Epithelial cell of esophagus (primary cell): ENCODE data around the gene NNT.

ENCODE experiments used
- DNase-seq: peaks from one replicate; pipeline ENCODE4 v3.0.0; 2010; ENCODE audit warnings: low read depth
- H3K4me3 ChIP-seq: 2 replicates; pipeline ENCODE4 v1.5.1; 2011; ENCODE audit warnings: mild to moderate bottlenecking, low read length, control low read depth
- CTCF ChIP-seq: IDR thresholded peaks from 2 replicates; pipeline ENCODE4 v1.5.1; 2011; ENCODE audit warnings: low read depth, mild to moderate bottlenecking, low read length, control low read depth, inconsistent platforms; ENCODE audit not compliant: insufficient read depth; ENCODE audit errors: missing control alignments

Gene NNT

GRCh38 chr5:43677253-43677652 is 74.3 kb downstream of the NNT start:
- no peak for TF ChIP-seq CTCF
- H3K4me3 ChIP-seq: no peak overlapping the region
- DNase-seq: no peak

- no peak for TF ChIP-seq CTCF
- DNase-seq: no peak
- no peak overlapping the region for H3K4me3 ChIP-seq
Measured at GRCh38 chr5:43679214-43679613, 76.2 kb downstream of the NNT start.

- TF ChIP-seq CTCF: no peak
- no peak for DNase-seq
- H3K4me3 ChIP-seq: no peak overlapping the region
Measured at GRCh38 chr5:43680286-43680685, 77.3 kb downstream of the NNT start.

- no peak for TF ChIP-seq CTCF
- no peak for DNase-seq
- H3K4me3 ChIP-seq: no peak overlapping the region
Measured at GRCh38 chr5:43683884-43684471, 81.0 kb downstream of the NNT start.

- no peak overlapping the region for H3K4me3 ChIP-seq
- no peak for DNase-seq
- no peak for TF ChIP-seq CTCF
Measured at GRCh38 chr5:43685252-43685950, 82.4 kb downstream of the NNT start.

- DNase-seq: no peak
- TF ChIP-seq CTCF: no peak
- no peak overlapping the region for H3K4me3 ChIP-seq
Measured at GRCh38 chr5:43687275-43687674, 84.3 kb downstream of the NNT start.

GRCh38 chr5:43691275-43691674 is 88.3 kb downstream of the NNT start:
- no peak overlapping the region for H3K4me3 ChIP-seq
- no peak for TF ChIP-seq CTCF
- DNase-seq: no peak
